Gastroesophageal sphincter (tissue), 3 donors: Measurements from ENCODE around the gene CCR4.

Experiments used
- POLR2A ChIP-seq, 2 donors: fragments of 450-650 bp; IDR thresholded peaks; one replicate each; pipeline ENCODE4 v1.6.1; 2017; ENCODE audit warnings: antibody characterized with exemption in 2 of 2, mild to moderate bottlenecking in 2 of 2, moderate library complexity in 1 of 2
- POLR2AphosphoS5 ChIP-seq: sonication (generic); formaldehyde crosslinking; IDR thresholded peaks from one replicate; pipeline ENCODE4 v1.6.1; 2017; ENCODE audit warnings: antibody characterized with exemption
- TF ChIP-seq, protein P1 (sequence below), 4 experiments: fragments of 200-600 bp in 2 of 4; fragments of 450-650 bp in 2 of 4; sonication (generic) in 1 of 4; IDR thresholded peaks; one replicate each; pipeline ENCODE4 v1.5.1; 2017 to 2019; ENCODE audit warnings: antibody characterized with exemption in 4 of 4, mild to moderate bottlenecking in 2 of 4, moderate library complexity in 2 of 4

DNA sequence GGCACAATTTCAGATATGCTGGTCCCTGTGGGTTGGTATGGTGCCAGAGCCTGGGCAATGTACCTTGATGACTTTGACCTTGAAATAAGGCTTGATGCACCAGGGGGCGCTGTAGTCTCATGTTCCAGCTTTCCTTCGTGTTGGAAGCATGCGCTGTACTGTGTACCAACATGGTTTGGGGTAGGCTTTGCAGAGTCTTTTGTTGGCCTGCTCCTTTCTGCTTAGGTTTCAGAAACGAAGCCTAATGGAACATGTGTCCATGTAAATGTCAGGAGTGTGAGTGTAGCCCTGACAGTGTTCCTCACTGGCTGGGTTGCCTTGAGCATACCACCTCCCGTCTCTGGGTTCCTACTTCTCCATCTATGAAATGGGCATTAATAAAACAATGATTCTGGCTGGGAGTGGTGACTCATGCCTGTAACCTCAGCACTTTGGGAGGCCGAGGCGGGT is 3.6 kb upstream of the CCR4 start:
- TF ChIP-seq, protein P1, sequence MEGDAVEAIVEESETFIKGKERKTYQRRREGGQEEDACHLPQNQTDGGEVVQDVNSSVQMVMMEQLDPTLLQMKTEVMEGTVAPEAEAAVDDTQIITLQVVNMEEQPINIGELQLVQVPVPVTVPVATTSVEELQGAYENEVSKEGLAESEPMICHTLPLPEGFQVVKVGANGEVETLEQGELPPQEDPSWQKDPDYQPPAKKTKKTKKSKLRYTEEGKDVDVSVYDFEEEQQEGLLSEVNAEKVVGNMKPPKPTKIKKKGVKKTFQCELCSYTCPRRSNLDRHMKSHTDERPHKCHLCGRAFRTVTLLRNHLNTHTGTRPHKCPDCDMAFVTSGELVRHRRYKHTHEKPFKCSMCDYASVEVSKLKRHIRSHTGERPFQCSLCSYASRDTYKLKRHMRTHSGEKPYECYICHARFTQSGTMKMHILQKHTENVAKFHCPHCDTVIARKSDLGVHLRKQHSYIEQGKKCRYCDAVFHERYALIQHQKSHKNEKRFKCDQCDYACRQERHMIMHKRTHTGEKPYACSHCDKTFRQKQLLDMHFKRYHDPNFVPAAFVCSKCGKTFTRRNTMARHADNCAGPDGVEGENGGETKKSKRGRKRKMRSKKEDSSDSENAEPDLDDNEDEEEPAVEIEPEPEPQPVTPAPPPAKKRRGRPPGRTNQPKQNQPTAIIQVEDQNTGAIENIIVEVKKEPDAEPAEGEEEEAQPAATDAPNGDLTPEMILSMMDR (IDR thresholded peaks at IDR 0.05), result peak; percentile 47 to 74 (median 68)
- TF ChIP-seq POLR2AphosphoS5 (no peak), POLR2A (IDR thresholded peaks at IDR 0.05) (no peak)
